SK-N-MC (cell line): Measurements from ENCODE around the gene IWS1.

Experiments
- EZH2 ChIP-seq: fragments of 200-600 bp; sonication (generic); IDR thresholded peaks from one replicate; pipeline ENCODE4 v1.6.1; 2017; ENCODE audit warnings: antibody characterized with exemption
- FOXP2 ChIP-seq: optimal IDR thresholded peaks from 2 replicates; pipeline ENCODE3; 2011; ENCODE audit warnings: mild to moderate bottlenecking, moderate library complexity; ENCODE audit not compliant: insufficient read depth; ENCODE audit errors: extremely low read length, control extremely low read depth
- POLR2AphosphoS5 ChIP-seq: IDR thresholded peaks from 2 replicates; pipeline ENCODE4 v1.6.1; 2012; ENCODE audit warnings: mild to moderate bottlenecking, low read depth, low read length, borderline replicate concordance

- TF ChIP-seq EZH2, result no peak
- no peak for TF ChIP-seq POLR2AphosphoS5
- no peak for TF ChIP-seq FOXP2
These were observed 16.2 kb downstream of the IWS1 start for GRCh38 chr2:127510073-127510472.
